ENCODE results near the gene DMRTB1. TPM values are rescaled to one million over a fixed set of nuclear protein-coding genes. Genes with fewer than 3 reads are reported as not detected.

The DMRTB1 gene
- total and polyA plus RNA-seq, 10 donors, result not detected

DNA sequence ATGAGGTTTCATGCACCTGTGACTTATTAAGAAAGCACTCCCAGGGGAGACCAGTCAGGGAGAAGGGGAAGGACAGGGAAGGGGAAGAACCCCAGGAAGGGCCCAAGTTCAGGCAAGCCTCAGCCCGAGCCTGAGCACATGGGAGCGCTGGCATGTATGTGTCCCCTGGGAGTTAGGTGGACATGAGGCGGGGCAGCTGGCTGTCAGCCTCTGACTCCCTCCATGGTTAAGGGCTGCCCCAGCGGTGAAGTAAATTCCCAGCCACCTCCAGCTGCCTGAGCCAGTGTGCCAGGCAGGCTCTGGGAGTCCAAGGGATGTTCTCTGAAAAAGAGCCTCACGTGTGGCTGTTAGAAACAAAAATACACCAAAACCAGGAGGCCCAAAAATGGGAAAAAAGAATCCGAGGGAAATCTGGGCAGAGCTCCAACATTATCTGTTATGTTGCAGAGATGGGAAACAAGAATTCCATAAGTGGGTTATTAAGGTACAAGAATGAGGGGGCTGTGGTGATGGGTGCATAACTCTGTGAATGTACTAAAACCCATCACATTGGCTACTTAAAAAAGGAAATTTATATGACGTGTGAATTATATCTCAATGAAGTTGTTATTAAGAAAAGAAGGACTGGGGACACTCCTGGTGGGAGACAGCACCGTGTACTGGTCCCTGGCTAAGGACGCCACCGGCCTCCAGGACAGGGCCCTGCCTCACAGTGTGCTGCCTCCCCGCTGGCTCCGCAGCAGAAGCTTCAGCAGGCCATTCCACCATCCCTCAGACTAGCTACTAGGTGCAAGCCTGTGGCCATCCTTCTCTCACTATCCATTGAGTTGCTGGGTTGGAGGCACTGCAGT, 18.7 kb downstream of the DMRTB1 start:
- 74 to 91% (median 83%) methylated on average over 12 of the region's 12 CpGs for WGBS, 5 donors
- TF ChIP-seq POLR2A (IDR thresholded peaks at IDR 0.05) (no peak), CTCF (IDR thresholded peaks at IDR 0.05 in 8 of 11, conservative IDR thresholded peaks at IDR 0.05 in 3 of 11) (no peak), POLR2AphosphoS5 (IDR thresholded peaks at IDR 0.05) (no peak)
- Histone ChIP-seq H3K27ac (no peak overlapping the region), H3K4me3 (no peak overlapping the region), H3K4me1 (no peaks in the 10 kb centered on the region), H3K9me3 (no peaks in the 10 kb centered on the region), H3K36me3 (no peaks in the 10 kb centered on the region), H3K27me3 (replicated peaks in 1 of 7) (no peaks in the 10 kb centered on the region)
- intact Hi-C loops (cut with DNase I; ENCODE audit: low total_unique reads), result no loop called here
- no peak for DNase-seq

DNA sequence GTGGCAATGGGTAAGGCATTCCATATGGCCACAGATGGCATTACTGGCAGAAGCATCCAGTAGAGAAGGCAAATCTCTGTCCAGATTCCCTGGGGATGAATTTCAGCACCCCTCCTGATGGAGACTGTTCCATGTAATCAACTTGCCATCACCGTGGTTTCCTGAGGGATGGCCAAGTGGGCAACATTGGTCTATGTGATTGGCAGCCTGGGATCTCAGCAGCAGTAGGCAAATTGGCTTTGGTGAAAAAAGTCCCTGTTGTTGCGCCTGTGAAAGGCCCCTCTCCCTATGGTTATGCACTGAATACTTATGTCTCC, 19.3 kb downstream of the DMRTB1 start:
- TF ChIP-seq CTCF (IDR thresholded peaks at IDR 0.05 in 8 of 11, conservative IDR thresholded peaks at IDR 0.05 in 3 of 11) (no peak), POLR2A (IDR thresholded peaks at IDR 0.05) (no peak), POLR2AphosphoS5 (IDR thresholded peaks at IDR 0.05) (no peak)
- H3K27ac ChIP-seq, result no peak overlapping the region
- intact Hi-C loops (cut with DNase I; ENCODE audit: low total_unique reads), result no loop called here
- WGBS, 5 donors, result 86 to 98% (median 96%) methylated on average over 2 of the region's 2 CpGs
- no peak overlapping the region for H3K4me3 ChIP-seq
- no peak for DNase-seq
- no peaks in the 10 kb centered on the region for H3K36me3 ChIP-seq
- no peaks in the 10 kb centered on the region for H3K9me3 ChIP-seq
- no peaks in the 10 kb centered on the region for H3K4me1 ChIP-seq
- H3K27me3 ChIP-seq (replicated peaks in 1 of 7), result no peaks in the 10 kb centered on the region

- WGBS, 5 donors, result 85 to 91% (median 89%) methylated on average over 11 of the region's 11 CpGs
- Histone ChIP-seq H3K4me1 (peaks cover 0 to 6% (median 2%) of the 10 kb centered on the region in 6 donors), H3K36me3 (no peaks in the 10 kb centered on the region), H3K27ac (no peak overlapping the region), H3K27me3 (replicated peaks in 1 of 7) (peaks cover 0 to 14% (median 8%) of the 10 kb centered on the region in 7 donors), H3K4me3 (no peak overlapping the region), H3K9me3 (no peaks in the 10 kb centered on the region)
- TF ChIP-seq CTCF (IDR thresholded peaks at IDR 0.05 in 8 of 11, conservative IDR thresholded peaks at IDR 0.05 in 3 of 11), result no peak
- no peak for DNase-seq
- intact Hi-C loops (cut with DNase I; ENCODE audit: low total_unique reads), result loop anchor here (5.0 kb wide), 1 partner anchor 202 kb away; no protein-coding TSS in a partner anchor
Observed at GRCh38 chr1:53480678-53481077, 21.5 kb downstream of the DMRTB1 start.

DNA sequence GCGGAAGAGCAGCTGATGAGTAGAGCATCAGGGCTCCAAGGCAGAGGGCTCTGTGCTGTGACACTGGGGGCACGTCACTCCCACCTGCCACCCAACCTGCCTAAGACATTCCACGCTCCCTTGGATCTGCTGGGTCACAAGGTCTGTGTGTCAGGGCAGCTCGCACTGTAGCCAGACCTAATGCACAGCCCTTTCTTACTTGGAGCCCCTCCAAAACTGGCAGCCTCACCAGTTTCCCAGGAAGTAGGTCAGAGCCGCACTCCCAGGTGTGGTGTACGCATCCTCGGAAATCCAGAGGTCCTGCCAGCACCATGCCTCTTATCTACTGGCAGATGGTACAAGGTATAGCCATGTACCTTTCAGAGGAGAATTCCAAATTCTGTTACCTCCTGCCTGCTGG, 22.3 kb downstream of the DMRTB1 start:
- Histone ChIP-seq H3K27ac (no peak overlapping the region), H3K9me3 (no peaks in the 10 kb centered on the region), H3K4me1 (peaks cover 0 to 7% (median 3%) of the 10 kb centered on the region in 6 donors), H3K36me3 (no peaks in the 10 kb centered on the region), H3K27me3 (replicated peaks in 1 of 7) (peaks cover 0 to 21% (median 16%) of the 10 kb centered on the region in 7 donors), H3K4me3 (no peak overlapping the region)
- intact Hi-C loops (cut with DNase I; ENCODE audit: low total_unique reads), result loop anchor here (5.0 kb wide), 1 partner anchor 201 kb away; no protein-coding TSS in a partner anchor
- TF ChIP-seq CTCF (IDR thresholded peaks at IDR 0.05 in 8 of 11, conservative IDR thresholded peaks at IDR 0.05 in 3 of 11) (no peak), POLR2A (IDR thresholded peaks at IDR 0.05) (no peak), POLR2AphosphoS5 (IDR thresholded peaks at IDR 0.05) (no peak)
- no peak for DNase-seq
- 81 to 98% (median 89%) methylated on average over 3 to 7 of the region's 7 CpGs for WGBS, 5 donors
